ENCODE data around the gene MFNG. TPM values are rescaled to one million over a fixed set of nuclear protein-coding genes. Genes with fewer than 3 reads are reported as not detected.

Gene MFNG
- total and polyA plus RNA-seq, 2 donors (not counting 1 experiment from before 2014, with no cell fraction given): 95.9 to 125 TPM

DNA sequence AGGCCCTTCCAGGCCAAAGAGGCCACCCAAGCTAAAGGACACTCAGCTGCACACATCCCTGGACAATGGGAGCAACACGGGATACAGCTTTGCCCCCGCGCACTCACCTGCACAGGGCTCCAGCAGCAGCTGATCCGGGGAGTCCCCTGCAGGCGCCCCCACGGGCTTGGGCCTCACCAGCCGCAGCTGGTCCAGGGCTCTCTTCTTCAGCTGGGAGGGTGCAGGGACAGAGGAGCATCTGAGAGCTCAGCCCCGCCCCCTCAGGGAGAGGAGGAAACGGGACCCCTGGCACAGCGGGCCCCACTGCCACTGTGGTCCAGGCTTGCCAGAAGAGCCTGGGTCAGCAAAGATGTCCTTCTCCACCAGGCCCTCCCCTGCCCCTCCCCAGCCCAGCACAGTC lies 7.8 kb upstream of the MFNG start:
- peaks cover 10% of the 10 kb centered on the region for H3K79me2 ChIP-seq (ENCODE audit: control insufficient read depth, insufficient read depth, low read length)
- H3K9me3 ChIP-seq (ENCODE audit: control extremely low read depth in 1 of 3, control insufficient read depth in 2 of 3, insufficient read depth in 1 of 3, low read length in 2 of 3): no peaks in the 10 kb centered on the region
- ATAC-seq (ENCODE audit: low read depth) (no peak), DNase-seq (no peak)
- intact Hi-C loops (cut with micrococcal nuclease): no loop called here
- no peak overlapping the region for H3K27ac ChIP-seq (ENCODE audit: low read length in 2 of 2)
- H3K27me3 ChIP-seq (replicated peaks in 1 of 4; ENCODE audit: control extremely low read depth in 1 of 4, control insufficient read depth in 3 of 4, insufficient read depth in 4 of 4, low read length in 3 of 4): peaks cover 0 to 11% (median 0%) of the 10 kb centered on the region in 4 experiments
- H3K9ac ChIP-seq (ENCODE audit: low read length): no peak overlapping the region
- no peaks in the 10 kb centered on the region for H3K36me3 ChIP-seq (replicated peaks in 1 of 2; ENCODE audit: control extremely low read depth in 1 of 2, control insufficient read depth in 1 of 2, extremely low read depth in 1 of 2, insufficient read depth in 2 of 2, low read length in 1 of 2)
- peaks cover 11% of the 10 kb centered on the region for H3K27me3 Mint-ChIP-seq
- H3K27ac Mint-ChIP-seq: no peak overlapping the region
- 84% methylated on average over 8 of the region's 10 CpGs for WGBS (ENCODE audit: insufficient coverage)
- H2AFZ ChIP-seq (ENCODE audit: insufficient read depth, low read depth, low read length, poor library complexity, severe bottlenecking): no peak overlapping the region
- peaks cover 0 to 7% of the 10 kb centered on the region in 2 donors for H3K4me1 ChIP-seq (ENCODE audit: control insufficient read depth in 2 of 2, insufficient read depth in 2 of 2, low read length in 2 of 2)
- no peaks in the 10 kb centered on the region for H4K20me1 ChIP-seq (ENCODE audit: control insufficient read depth, insufficient read depth, low read length, poor library complexity, severe bottlenecking)
- ChIA-PET POLR2A (no interaction called here), CTCF (interaction anchor here (0.7 to 9.6 kb wide), 2 partner anchors 16 to 20 kb away, joined by 3 to 103 read pairs; no protein-coding TSS in a partner anchor)
- H3K4me1 Mint-ChIP-seq: peaks cover 13% of the 10 kb centered on the region
- no peaks in the 10 kb centered on the region for H3K9me3 Mint-ChIP-seq (ENCODE audit: insufficient read depth)
- no peak overlapping the region for H3K4me2 ChIP-seq (replicated peaks; ENCODE audit: low read depth, low read length, poor library complexity, severe bottlenecking)
- no peak overlapping the region for H3K4me3 Mint-ChIP-seq
- TF ChIP-seq EZH2 (IDR thresholded peaks at IDR 0.05; ENCODE audit: borderline replicate concordance, insufficient read depth, low read depth, low read length, poor library complexity, severe bottlenecking): no peak
- TF ChIP-seq, protein P1, sequence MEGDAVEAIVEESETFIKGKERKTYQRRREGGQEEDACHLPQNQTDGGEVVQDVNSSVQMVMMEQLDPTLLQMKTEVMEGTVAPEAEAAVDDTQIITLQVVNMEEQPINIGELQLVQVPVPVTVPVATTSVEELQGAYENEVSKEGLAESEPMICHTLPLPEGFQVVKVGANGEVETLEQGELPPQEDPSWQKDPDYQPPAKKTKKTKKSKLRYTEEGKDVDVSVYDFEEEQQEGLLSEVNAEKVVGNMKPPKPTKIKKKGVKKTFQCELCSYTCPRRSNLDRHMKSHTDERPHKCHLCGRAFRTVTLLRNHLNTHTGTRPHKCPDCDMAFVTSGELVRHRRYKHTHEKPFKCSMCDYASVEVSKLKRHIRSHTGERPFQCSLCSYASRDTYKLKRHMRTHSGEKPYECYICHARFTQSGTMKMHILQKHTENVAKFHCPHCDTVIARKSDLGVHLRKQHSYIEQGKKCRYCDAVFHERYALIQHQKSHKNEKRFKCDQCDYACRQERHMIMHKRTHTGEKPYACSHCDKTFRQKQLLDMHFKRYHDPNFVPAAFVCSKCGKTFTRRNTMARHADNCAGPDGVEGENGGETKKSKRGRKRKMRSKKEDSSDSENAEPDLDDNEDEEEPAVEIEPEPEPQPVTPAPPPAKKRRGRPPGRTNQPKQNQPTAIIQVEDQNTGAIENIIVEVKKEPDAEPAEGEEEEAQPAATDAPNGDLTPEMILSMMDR (IDR thresholded peaks at IDR 0.05): no peak
- no peak overlapping the region for H3K4me3 ChIP-seq (ENCODE audit: control extremely low read depth in 1 of 5, extremely low read depth in 1 of 5, insufficient read depth in 1 of 5, low read depth in 2 of 5, low read length in 4 of 5)

DNA sequence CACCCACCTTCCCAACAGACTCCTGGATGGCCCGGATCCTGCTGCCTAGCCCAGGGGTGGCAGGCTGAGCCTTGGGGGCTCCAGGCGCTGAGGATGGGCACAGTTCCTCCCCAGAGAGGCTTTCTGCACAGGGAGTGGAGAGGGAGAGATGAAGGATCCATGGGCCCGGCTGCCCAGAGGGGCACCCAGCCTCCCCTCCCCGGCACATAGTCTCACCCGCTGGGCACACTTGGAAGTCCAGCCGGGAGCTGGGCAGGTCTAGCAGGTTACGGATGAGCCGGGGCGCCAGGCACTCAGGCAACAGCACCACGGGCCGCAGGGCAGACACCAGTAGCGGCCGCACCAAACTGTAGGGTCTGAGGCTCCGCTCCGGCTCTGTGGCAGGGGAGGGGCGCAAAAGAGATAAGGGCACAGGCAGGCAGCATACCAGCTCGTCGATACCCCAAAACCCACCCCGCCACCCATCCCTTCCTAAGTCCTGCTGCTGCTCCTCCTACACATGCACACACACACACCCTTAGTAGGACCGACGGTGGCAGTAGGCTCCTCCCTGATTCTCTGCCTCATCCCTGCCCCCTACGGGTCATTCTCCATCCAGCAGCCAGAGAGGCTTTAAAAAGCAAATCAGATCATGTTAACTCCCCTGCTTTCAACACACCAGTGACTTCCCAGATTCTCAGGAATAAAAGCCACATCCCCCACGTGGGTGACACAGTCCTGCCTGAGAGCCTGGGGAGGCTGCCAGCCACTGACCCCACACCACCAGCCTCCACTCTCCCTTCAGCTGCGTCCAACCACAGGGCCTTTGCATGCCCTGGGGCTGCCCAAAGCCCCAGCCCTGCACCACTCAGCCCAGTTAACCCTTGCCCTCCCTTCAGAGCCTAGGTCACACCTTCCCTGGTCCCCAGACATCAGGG lies 6.5 kb upstream of the MFNG start:
- Histone ChIP-seq H3K27me3 (replicated peaks in 1 of 4; ENCODE audit: control extremely low read depth in 1 of 4, control insufficient read depth in 3 of 4, insufficient read depth in 4 of 4, low read length in 3 of 4) (peaks cover 0 to 4% (median 0%) of the 10 kb centered on the region in 4 experiments), H3K79me2 (ENCODE audit: control insufficient read depth, insufficient read depth, low read length) (peaks cover 23% of the 10 kb centered on the region), H3K4me2 (replicated peaks; ENCODE audit: low read depth, low read length, poor library complexity, severe bottlenecking) (no peak overlapping the region), H3K36me3 (replicated peaks in 1 of 2; ENCODE audit: control extremely low read depth in 1 of 2, control insufficient read depth in 1 of 2, extremely low read depth in 1 of 2, insufficient read depth in 2 of 2, low read length in 1 of 2) (no peaks in the 10 kb centered on the region), H3K27ac (ENCODE audit: low read length in 2 of 2) (no peak overlapping the region), H3K4me3 (ENCODE audit: control extremely low read depth in 1 of 5, extremely low read depth in 1 of 5, insufficient read depth in 1 of 5, low read depth in 2 of 5, low read length in 4 of 5) (no peak overlapping the region), H3K9me3 (ENCODE audit: control extremely low read depth in 1 of 3, control insufficient read depth in 2 of 3, insufficient read depth in 1 of 3, low read length in 2 of 3) (no peaks in the 10 kb centered on the region), H3K9ac (ENCODE audit: low read length) (no peak overlapping the region), H2AFZ (ENCODE audit: insufficient read depth, low read depth, low read length, poor library complexity, severe bottlenecking) (no peak overlapping the region), H3K4me1 (ENCODE audit: control insufficient read depth in 2 of 2, insufficient read depth in 2 of 2, low read length in 2 of 2) (peaks cover 0 to under 1% of the 10 kb centered on the region in 2 donors), H4K20me1 (ENCODE audit: control insufficient read depth, insufficient read depth, low read length, poor library complexity, severe bottlenecking) (no peaks in the 10 kb centered on the region)
- CTCF ChIA-PET: interaction anchor here (9.6 kb wide), 1 partner anchor 19 kb away, joined by 103 read pairs; no protein-coding TSS in a partner anchor
- Mint-ChIP-seq H3K27ac (peak overlapping the region; percentile 59), H3K4me3 (no peak overlapping the region), H3K27me3 (peaks cover 3% of the 10 kb centered on the region), H3K9me3 (ENCODE audit: insufficient read depth) (no peaks in the 10 kb centered on the region), H3K4me1 (peaks cover 16% of the 10 kb centered on the region)
- 72% methylated on average over 20 of the region's 24 CpGs for WGBS (ENCODE audit: insufficient coverage)
- no peak for TF ChIP-seq EZH2 (IDR thresholded peaks at IDR 0.05; ENCODE audit: borderline replicate concordance, insufficient read depth, low read depth, low read length, poor library complexity, severe bottlenecking)
- TF ChIP-seq, protein P1 (IDR thresholded peaks at IDR 0.05): peak; percentile 52
- intact Hi-C loops (cut with micrococcal nuclease): no loop called here
- POLR2A ChIA-PET: no interaction called here
- DNase-seq (peak; percentile 60), ATAC-seq (ENCODE audit: low read depth) (peak; percentile 70)

Measured in B cell (primary cell).